HG03565 (cell line): ENCODE data around the gene GRID1.

Source experiments
- ATAC-seq: cut with Tn5 transposase; IDR thresholded peaks from one replicate; pipeline ENCODE4 v1.9.1; 2021; ENCODE audit warnings: mild to moderate bottlenecking, moderate library complexity; ENCODE audit not compliant: unreplicated experiment

The GRID1 gene

GRCh38 chr10:86197166-86197790 is 169.3 kb downstream of the GRID1 start:
- no peak for ATAC-seq

GRCh38 chr10:86195521-86196157 is 171.0 kb downstream of the GRID1 start:
- ATAC-seq = no peak

DNA sequence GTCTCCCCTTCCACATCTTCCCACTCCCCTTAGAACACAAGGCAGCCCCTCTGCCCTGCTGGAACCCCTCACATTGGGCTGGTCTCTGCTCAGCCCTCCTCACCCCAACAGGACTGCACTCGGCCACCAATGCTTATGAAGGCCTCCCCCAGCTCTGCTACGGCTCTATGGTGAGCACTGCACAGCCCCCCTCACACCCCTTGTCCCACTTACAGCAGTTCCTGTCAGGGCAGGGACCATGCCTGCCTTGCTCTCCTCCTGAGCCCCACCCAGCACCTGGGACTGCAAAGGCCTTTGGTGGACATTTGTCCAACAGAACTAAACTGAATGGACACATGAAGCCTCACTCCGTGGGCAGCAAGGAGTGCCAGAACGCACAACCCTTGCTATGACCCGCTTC is 171.9 kb downstream of the GRID1 start:
- ATAC-seq = no peak

- ATAC-seq = no peak
Observed at GRCh38 chr10:86193841-86194240, 172.8 kb downstream of the GRID1 start.

DNA sequence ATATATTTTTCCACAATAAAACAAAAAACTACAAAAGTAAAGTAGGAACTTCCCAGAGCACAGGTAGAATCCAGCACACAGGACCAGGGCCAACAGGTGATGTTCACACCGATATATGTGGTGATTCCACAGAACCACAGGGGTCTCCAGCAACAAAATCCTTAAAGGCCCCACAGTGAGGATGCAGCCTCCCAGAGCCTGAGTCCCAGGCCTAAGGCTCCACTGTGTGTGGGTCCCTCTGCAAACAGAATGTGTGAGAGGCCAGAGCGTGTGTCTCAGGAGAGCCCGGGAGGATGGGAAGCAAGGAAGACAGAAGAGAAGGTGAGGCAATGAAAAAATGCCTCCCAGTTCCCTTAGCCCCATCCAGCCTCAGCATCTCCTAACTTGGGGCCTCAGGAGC is 173.9 kb downstream of the GRID1 start:
- ATAC-seq = no peak

DNA sequence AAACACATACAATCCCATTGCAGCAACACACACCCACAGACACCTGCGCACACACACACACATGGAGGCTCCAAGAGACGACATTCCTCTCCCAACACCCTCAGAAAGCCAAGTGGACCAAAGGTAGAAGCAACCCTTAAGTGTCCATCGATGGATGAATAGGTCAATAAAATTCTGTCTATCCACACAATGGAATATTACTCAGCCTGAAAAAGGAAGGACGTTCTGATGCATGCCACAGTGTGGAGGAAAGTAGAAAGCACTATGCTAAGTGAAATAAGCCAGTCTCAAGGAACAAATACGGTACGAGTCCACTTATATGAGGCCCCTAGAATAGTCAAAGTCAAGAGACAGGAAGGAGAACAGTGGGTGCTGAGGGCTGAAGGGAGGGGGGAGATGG is 174.4 kb downstream of the GRID1 start:
- no peak for ATAC-seq

- no peak for ATAC-seq
Observed at GRCh38 chr10:86191686-86192085, 174.9 kb downstream of the GRID1 start.

GRCh38 chr10:86191166-86191565 is 175.4 kb downstream of the GRID1 start:
- ATAC-seq = no peak

GRCh38 chr10:86190291-86190690 is 176.3 kb downstream of the GRID1 start:
- ATAC-seq = no peak

GRCh38 chr10:86189891-86190290 is 176.7 kb downstream of the GRID1 start:
- ATAC-seq = no peak

DNA sequence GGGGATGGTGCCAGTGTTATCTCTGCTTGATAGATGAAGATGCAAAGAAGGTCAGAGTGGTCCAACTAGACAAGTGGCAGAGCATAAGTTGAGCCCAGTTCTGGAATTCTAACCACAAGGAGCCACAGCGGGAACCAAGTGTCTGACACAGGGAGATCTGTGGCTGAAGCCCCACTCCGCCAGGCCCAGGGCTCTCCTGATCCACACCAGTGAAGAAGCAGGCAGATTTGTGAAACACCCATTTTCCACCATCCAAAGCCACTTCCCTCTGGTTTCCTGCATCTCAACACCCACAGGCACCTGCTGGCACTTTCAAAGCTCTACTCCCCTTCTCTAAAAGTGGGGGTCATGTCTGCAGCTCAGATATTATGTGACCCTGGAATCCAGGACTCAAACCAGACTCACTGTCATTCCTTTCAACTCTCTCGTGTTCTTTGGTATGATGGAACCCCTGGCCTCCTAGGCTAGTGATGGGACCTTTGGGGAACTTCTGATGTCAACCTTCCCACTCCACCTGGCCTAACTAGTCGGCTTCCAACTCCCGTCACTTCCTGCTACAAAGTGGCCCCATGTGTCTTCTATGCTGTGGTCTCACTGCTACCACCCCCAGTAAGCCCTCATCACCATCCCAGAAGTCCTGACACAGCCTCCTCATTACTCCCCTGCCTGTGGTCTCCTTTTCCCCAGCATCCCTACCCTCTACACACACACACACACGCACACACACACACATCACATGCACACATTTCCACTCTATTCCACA is 177.6 kb downstream of the GRID1 start:
- no peak for ATAC-seq

- ATAC-seq = no peak
Observed at GRCh38 chr10:86188326-86188725, 178.3 kb downstream of the GRID1 start.

DNA sequence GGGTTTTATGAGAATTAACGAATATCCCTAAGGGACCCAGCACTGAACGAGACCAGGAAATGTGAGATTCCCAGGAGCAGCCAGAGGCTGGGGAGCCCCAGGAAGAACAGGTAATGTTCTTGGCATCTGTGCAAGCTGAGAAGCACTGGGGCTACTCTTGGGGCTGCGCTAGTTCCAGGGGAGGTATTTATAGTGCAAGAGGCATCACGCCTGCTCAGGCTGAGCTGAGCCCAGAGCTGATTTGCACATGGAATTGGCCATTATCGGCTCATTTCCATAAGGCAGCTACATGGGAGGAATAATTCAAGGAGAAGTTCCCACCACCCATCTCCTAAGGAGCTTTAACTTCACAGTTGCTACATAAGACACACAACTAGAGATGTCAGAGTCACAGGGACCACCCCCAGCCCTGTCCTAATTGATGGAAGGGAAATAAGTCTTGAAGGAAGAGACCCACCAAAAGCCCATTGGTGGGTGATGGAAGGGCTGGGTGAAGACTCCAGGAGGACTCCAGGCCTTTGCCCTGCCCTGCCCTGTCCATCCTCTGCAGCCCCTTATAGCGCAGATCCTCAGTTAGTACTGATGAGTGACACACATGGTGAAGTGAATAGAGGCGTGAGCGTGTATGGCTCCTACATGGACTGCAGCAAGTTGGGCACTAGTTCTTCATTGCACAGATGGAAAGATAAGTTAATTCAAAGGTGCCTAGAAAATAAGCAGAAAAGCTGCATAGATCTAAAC is 178.9 kb downstream of the GRID1 start:
- no peak for ATAC-seq

DNA sequence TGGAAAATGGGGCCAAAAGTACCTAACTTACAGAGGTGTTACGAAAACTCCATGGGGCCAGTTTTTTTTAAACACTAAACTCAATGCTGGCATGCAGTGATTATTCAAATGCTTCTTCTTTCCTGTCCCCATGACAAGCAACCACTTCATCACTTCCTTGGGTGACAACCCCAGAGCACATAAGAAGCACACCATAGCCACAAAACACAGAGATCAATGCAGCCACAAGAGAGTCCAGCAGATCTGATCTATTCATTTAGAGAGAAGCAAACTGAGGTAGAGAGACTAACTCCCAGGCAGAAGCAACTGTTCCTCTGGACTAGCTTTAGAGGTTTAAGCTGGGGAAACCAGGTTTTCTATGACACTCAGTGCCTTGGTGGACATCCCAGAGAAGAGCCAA is 180.0 kb downstream of the GRID1 start:
- ATAC-seq = no peak

DNA sequence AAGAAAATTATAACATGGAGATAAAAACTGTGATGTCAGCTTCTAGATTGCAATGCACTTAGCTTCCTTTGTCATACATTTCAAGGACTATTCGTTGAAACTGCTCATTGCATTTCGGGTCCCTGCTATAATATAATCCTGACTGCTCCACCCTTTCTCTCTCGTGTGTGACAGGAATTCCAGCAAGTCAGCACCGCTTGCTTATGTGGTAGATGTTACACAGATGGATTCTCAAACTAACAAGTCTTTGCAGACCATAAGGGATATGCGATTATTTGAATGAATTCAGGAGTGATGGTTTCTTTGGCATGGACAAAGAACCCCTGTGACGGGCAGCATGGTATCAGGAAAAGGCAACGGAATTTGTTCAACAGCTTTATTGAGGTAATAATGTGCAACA is 184.0 kb downstream of the GRID1 start:
- ATAC-seq = no peak

DNA sequence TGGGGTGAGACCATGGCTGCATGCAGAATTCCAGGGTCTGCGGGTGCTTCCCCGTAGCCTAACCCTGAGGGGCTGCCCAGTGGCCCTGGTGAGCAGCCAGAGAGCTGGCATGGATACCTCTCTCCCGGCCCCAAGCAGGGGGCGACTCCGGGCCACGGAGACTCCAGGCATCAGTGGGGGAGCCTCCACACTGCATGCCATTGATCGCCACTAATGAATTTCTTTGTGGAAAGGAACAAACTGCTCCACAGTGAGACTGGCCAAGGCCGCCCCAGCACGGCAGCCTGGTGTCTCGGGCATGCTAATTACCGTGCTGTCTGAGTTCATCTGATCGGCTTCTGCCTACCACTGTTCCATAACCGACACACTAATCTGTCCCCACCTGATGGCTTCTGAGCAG is 184.4 kb downstream of the GRID1 start:
- no peak for ATAC-seq

DNA sequence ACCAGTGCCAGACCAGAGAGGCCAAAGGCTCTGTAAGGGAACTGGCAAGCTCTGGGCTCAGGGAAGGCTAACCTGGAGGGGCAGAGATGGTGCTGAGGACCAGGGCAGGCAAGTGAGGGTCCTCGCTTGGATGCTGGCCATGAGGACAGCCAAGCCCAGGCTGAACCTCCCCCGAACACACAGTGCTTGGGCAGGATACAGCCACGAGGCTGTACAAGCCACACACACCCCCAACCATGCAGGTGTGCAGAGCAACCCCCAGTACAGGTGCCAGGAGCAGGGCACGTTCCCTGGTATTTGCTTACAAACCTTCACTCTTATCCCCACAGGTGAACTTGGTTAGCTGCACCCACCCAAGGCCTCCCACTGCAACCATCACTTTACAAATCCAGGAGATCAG is 185.7 kb downstream of the GRID1 start:
- no peak for ATAC-seq

DNA sequence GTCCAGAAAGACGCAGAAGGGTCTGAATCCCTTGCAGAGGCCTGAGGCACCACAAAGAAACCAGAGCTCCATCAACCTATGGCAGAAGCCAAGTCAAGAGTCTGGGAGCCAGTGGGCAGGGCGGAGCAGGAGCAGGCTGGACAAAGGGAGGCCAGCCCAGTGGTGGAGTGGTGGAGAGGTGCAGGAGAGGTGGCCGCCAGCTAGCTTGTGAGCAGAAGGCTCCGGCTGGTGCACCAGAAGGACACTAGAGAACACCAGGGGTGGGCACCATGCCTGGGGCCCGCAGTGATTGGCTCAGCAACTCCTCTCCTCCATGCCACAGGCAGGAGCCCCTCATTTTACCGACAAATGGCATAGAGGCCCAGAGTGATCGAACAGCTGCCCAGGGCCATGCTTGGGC is 186.6 kb downstream of the GRID1 start:
- no peak for ATAC-seq

GRCh38 chr10:86179153-86179524 is 187.5 kb downstream of the GRID1 start:
- no peak for ATAC-seq

DNA sequence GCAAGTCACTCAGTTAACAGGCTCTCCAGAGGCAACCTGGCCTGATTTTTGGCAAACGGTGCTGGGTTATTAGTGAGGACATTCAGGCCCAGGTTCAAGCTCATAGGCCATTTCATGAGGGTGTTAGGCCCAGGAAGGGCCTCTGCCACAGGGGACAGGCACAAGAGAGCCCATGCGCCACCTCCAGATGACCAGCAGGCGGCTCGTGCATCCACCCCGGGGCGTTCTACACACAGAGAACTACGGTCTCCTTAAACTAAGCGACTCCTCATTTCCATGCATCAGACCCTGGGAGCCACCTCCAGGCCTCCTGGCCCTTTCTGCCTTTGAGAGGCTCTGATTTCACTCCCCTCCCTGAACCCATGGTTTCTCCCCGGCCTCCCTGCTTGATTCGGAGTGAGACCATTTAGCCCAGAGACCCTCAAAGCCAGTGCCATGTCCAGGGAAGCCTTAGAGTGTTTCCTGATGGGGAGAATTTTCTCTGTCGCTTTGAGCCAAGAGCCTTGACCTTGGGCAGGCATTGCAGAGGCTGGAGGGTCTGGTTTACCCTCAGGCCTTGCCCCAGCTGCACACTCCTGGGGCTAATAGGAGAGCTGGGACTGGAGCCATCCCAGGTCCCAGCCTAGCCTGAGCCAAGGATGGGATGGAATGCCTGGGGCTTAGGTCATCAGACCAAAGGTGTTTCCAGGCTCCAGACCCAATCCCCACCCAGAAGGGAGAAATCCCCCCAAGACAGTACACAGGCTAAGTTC is 188.0 kb downstream of the GRID1 start:
- ATAC-seq = no peak
